GM18505 (cell line): ENCODE measurements around the gene THBS2.

ENCODE experiments used
- ATAC-seq: cut with Tn5 transposase; IDR thresholded peaks from one replicate; pipeline ENCODE4 v1.9.1; 2021; ENCODE audit not compliant: unreplicated experiment
- POLR2A ChIP-seq: IDR thresholded peaks from 4 replicates; pipeline ENCODE4 v1.6.1; 2011; ENCODE audit warnings: borderline replicate concordance; ENCODE audit not compliant: insufficient read depth, insufficient read length; ENCODE audit errors: extremely low read depth

THBS2 gene

DNA sequence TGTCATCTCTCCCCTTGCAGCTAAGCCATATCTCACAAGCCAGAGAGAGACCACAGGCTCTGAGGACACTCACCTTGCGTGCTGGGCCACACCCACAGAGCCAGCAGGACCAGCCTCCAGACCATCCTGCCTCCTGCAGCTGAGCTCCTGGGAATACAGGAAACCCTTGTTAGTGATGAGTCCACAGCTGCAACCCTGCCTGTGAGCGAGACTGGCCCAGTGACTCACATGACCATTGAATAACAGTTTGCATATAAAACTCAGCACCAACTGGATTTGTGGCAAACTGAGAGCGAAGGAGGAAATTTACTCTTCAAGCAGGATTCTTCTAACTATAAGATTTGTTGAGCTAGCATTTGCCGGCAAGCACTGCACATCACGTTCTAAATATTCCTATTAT, 3.0 kb downstream of the THBS2 start:
- TF ChIP-seq POLR2A = no peak
- ATAC-seq = no peak

DNA sequence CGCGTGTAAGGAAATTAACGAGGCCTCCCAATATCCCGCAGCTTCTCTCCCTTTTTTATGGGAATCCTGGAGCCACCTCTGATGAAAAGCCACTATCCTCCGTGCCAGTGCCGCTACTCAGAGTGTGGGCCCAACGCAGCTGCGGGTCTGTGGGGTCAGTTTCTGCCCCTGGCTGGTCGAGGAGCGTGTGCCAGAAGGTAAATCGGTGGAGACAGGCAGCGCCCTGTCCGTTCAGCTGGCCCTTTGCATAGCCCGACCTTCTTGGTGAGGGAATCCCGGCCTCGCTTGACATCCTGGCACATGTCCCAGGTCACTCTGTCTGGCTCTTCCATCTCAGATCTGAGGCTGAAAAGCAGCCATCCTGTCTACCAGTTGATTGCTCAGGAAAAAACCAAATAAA, 4.6 kb downstream of the THBS2 start:
- ATAC-seq = no peak
- no peak for TF ChIP-seq POLR2A

DNA sequence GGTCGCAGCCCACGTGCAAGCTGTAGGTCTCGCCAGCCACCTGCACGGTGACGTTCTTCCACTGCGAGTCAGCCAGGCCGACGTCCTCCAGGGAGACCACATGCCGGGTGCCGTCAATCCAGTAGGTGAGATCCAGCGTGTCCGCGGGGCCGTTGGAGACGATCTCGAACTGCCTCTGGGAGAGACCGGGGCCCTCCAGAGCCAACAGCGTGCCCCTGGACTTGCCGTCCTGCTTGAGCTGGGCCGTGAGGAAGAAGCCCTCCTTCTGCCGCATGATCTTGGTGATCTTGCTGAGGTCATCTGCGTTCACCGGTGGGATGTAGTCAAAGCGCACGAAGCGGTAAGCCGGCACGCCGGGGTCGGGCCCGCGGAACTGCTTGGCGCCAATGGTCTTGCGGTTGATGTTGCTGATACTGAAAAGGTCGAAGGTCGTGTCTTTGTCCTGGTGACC, 5.1 kb downstream of the THBS2 start:
- TF ChIP-seq POLR2A = no peak

GRCh38 chr6:169247991-169248390, 5.7 kb downstream of the THBS2 start:
- TF ChIP-seq POLR2A = no peak

More for the DNA sequence above, 5.1 kb downstream of the THBS2 start:
- ATAC-seq = no peak

GRCh38 chr6:169247419-169247818, 6.2 kb downstream of the THBS2 start:
- ATAC-seq = no peak
- TF ChIP-seq POLR2A = no peak

More at GRCh38 chr6:169247991-169248390, 5.7 kb downstream of the THBS2 start:
- ATAC-seq = no peak

GRCh38 chr6:169246445-169246844, 7.2 kb downstream of the THBS2 start:
- no peak for ATAC-seq
- no peak for TF ChIP-seq POLR2A

DNA sequence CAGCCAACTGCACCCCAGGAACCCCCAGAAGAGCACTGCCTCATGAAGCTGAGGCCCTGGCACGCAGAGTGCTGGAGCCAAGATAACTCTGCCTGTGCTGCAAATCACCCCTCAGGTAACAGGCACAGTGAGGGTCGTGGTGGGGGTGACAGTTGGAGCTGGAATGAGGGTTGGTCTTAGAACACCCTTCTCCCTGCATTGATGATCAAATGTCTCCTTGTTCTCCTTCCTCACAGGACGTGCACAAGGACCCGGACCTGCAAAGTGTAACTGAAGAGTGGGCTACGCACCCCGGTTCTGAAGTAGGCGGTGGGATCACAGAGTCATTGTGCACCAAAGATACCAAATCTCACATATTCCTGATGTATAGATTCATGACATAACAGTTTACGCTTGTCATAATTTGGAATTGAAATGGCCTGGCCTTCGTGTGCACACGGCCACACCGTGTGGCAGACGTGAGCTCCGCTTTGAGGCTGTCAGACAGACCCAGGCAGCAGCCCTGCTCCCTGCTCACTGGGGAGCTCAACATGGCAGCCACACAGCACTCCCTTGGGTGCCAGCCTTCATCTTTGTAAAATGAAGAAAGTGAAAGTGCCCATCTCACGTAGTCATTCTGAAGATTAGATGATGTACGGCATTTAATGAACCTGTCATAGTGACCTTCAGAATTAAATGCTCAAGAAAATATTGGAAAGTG, 8.8 kb downstream of the THBS2 start:
- no peak for TF ChIP-seq POLR2A
- no peak for ATAC-seq

DNA sequence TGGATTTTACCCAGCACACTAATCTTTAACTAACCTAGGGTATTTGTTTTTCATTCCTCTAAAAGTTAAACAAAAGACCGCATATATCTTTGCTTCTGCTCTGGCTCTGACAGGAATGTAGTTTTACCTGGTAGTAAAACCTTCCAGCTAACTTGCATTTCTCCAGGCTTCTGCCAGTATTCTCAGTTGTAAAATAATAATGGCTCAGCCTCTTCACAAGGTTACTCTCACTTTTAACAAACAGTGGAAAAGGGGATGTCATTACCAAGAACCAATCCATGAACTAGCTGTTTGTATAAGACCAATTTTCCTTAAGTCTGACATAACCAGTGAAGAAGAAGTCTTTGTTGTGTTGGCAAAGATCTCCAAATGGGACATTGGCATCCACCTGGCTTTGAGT, 10.0 kb downstream of the THBS2 start:
- no peak for TF ChIP-seq POLR2A
- ATAC-seq = no peak

- no peak for ATAC-seq
- no peak for TF ChIP-seq POLR2A
Measured at GRCh38 chr6:169243186-169243585, 10.5 kb downstream of the THBS2 start.

GRCh38 chr6:169241688-169242350, 11.8 kb downstream of the THBS2 start:
- no peak for ATAC-seq
- TF ChIP-seq POLR2A = no peak

- no peak for ATAC-seq
- no peak for TF ChIP-seq POLR2A
Measured at GRCh38 chr6:169240591-169241390, 12.9 kb downstream of the THBS2 start.

DNA sequence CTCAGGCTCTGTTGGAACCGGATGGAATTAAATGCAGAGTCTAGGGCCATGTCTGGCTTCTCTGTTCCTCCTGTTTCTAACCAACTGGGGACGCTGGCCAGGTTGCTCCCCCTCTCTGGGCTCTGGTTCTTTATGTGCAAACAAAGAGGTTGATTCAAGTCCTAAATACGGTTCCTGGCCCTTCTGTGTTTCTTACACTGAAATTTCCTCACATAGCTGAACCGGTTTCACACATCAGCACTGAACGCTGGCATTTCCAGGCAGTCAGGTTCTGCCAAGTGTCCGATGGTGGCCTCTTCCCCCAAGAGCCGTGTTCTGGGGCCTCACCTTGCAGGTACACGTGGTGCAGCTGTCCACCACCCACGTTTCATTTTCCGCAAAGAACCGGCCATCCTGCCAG, 13.5 kb downstream of the THBS2 start:
- TF ChIP-seq POLR2A = no peak
- ATAC-seq = no peak

DNA sequence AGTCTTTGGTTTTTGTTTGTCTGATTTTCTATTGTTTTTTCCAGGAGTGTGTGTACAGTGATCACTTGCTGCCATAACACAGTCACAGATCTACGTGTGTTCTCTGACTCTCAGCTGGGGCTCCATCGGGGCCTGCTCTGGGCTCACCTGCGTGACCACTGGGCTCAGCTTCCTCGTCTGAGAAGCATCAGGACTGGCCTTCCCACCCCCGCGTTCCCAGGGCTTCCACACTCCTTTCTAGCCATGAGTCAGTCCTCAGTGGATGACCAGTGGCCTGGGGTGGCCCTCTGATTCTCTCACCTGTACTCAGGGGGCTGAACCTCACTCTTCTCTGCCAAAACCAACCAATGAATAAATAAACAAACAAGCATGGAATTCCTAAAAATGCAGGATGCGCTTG, 14.5 kb downstream of the THBS2 start:
- no peak for TF ChIP-seq POLR2A
- no peak for ATAC-seq
